Measurements from ENCODE around the gene REPIN1. TPM values are rescaled to one million over a fixed set of nuclear protein-coding genes. Genes with fewer than 3 reads are reported as not detected.

Gene REPIN1
- total RNA-seq, 1 experiment from 2014 or later: 86.1 TPM

GRCh38 chr7:150357270-150357669 is 11.4 kb upstream of the REPIN1 start:
- no peak for DNase-seq (ENCODE audit: low read depth)
- in situ Hi-C loops (cut with HindIII; ENCODE audit: low pct_unique_long_range_greater_than_20kb, low sequenced_read_pairs): no loop called here

GRCh38 chr7:150357771-150358427 is 10.7 kb upstream of the REPIN1 start:
- DNase-seq (ENCODE audit: low read depth): no peak
- in situ Hi-C loops (cut with HindIII; ENCODE audit: low pct_unique_long_range_greater_than_20kb, low sequenced_read_pairs): no loop called here

DNA sequence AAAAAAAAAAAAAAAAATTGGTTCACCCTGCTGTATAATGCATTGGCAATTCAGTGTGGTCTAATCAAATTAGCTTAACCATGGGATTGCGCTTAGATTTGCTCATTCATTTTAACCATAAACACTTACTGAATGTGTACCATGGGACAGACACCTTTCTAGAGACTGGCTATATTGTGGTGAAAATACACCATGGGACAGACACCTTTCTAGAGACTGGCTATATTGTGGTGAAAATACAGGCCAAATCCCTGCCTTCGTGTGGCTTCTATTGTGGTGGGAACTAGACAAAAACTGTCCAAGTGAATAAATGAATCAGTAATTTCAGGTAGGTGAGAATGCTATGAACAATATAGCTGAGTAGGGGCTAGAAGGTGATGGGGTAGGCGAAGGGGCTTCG is 10.2 kb upstream of the REPIN1 start:
- no peak for DNase-seq (ENCODE audit: low read depth)
- in situ Hi-C loops (cut with HindIII; ENCODE audit: low pct_unique_long_range_greater_than_20kb, low sequenced_read_pairs): no loop called here

- in situ Hi-C loops (cut with HindIII; ENCODE audit: low pct_unique_long_range_greater_than_20kb, low sequenced_read_pairs): no loop called here
- no peak for DNase-seq (ENCODE audit: low read depth)
Observed at GRCh38 chr7:150358988-150359621, 9.5 kb upstream of the REPIN1 start.

DNA sequence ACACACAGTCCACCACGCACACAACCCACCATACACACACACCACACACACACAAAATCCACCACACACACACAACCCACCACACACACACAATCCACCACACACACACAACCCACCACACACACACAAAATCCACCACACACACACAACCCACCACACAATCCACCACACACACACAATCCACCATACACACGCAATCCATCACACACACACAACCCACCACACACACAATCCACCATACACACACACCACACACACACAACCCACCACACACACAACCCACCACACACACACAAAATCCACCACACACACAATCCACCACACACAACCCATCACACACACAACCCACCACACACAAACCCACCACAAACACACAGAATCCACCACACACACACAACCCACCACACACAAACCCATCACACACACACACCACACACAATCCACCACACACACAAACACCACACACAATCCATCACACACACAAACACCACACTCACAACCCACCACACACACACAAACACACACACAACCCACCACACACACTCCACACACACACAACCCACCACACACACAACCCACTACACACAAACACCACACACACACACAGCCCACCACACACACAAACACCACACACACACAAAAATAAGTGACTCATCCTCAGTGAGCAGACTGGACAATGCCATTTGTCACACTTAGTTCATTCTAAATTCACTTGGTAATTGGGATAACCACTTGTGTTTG is 8.8 kb upstream of the REPIN1 start:
- no peak for DNase-seq (ENCODE audit: low read depth)
- in situ Hi-C loops (cut with HindIII; ENCODE audit: low pct_unique_long_range_greater_than_20kb, low sequenced_read_pairs): no loop called here

DNA sequence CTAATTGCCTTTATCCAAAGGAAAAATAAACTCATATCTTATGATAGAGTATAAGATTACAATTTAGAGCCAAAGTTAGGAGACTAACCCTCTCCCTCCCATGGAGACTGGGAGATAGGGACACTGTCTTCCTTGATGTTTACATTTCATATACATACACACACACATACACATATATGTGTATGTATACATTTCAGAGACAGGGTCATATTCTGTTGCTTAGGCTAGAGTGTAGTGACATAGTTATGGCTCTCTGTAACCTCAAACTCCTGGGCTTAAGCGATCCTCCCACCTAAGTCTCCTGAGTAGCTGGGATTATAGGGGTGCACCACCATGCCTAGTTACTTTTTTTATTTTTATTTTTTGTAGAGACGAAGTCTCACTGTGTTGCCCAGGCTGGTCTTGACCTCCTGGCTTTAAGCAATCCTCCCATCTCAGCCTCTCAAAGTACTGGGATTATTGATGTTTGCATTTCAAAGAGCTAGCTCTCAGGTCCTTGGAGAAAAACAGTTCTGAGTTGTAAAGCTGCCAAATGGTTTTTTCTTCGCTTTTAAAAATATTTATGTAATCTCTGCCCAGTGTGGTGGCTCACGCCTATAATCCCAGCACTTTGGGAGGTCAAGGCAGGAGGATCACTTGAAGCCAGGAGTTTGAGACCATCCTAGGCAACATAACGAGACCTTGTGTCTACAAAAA is 8.1 kb upstream of the REPIN1 start:
- in situ Hi-C loops (cut with HindIII; ENCODE audit: low pct_unique_long_range_greater_than_20kb, low sequenced_read_pairs): no loop called here
- DNase-seq (ENCODE audit: low read depth): no peak

- in situ Hi-C loops (cut with HindIII; ENCODE audit: low pct_unique_long_range_greater_than_20kb, low sequenced_read_pairs): no loop called here
- no peak for DNase-seq (ENCODE audit: low read depth)
Observed at GRCh38 chr7:150361402-150361801, 7.2 kb upstream of the REPIN1 start.

- no peak for DNase-seq (ENCODE audit: low read depth)
- in situ Hi-C loops (cut with HindIII; ENCODE audit: low pct_unique_long_range_greater_than_20kb, low sequenced_read_pairs): no loop called here
Observed at GRCh38 chr7:150361807-150362621, 6.6 kb upstream of the REPIN1 start.

DNA sequence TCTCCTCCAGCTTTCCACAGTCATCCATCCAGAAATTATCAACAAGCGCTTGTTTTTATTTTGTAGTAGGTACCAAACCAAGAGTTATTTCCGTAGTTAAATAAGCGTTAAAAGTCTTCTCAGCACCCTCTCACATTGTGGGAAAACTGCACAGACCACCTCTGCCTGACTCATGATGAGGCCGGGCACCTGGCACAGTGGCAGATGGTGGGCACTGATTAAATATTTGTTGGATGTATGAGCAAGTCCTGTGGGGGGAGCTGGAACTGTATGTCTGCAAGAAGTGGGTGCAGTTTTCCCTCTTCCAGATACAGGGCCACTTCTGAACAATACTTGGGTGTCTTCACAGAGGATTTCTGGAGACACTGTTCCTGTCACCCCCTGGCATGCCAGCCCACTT is 5.3 kb upstream of the REPIN1 start:
- no peak for DNase-seq (ENCODE audit: low read depth)
- in situ Hi-C loops (cut with HindIII; ENCODE audit: low pct_unique_long_range_greater_than_20kb, low sequenced_read_pairs): no loop called here

- DNase-seq (ENCODE audit: low read depth): no peak
- in situ Hi-C loops (cut with HindIII; ENCODE audit: low pct_unique_long_range_greater_than_20kb, low sequenced_read_pairs): no loop called here
Observed at GRCh38 chr7:150363872-150364271, 4.8 kb upstream of the REPIN1 start.

- in situ Hi-C loops (cut with HindIII; ENCODE audit: low pct_unique_long_range_greater_than_20kb, low sequenced_read_pairs): no loop called here
- no peak for DNase-seq (ENCODE audit: low read depth)
Observed at GRCh38 chr7:150365194-150365593, 3.4 kb upstream of the REPIN1 start.

DNA sequence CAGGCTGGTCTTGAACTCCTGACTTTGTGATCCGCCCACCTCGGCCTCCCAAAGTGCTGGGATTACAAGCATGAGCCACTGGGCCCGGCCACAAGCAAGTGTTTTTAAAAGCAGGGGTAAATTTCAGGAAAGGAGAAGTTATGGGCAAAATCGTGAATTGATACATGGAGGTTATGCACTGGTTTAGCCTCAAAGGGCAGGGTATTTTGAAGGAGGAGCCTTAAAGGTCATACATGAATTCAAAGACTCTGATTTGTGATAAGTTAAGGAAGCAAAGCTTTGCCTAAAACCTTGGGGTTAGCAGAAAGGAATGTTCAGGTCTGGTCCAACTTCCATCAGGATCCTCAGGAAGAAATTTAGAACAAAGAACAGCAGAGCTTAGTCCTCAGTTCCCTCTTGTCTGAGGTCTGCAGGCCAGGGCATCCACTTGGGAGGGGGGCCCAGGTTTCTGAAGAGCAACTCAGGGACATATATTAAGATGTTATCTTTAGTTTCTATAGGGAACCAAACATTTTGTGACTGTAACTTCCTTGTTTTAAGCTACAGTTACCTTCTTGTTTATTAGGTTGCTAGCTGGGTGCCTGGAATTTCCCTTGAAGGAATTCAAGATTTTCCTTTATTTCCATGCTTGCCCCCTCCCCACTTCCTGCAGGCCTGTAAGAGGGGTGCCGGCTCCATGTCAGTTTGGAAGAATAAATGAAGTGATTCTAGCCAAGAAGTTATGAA is 2.8 kb upstream of the REPIN1 start:
- DNase-seq (ENCODE audit: low read depth): peak; percentile 29
- in situ Hi-C loops (cut with HindIII; ENCODE audit: low pct_unique_long_range_greater_than_20kb, low sequenced_read_pairs): no loop called here

DNA sequence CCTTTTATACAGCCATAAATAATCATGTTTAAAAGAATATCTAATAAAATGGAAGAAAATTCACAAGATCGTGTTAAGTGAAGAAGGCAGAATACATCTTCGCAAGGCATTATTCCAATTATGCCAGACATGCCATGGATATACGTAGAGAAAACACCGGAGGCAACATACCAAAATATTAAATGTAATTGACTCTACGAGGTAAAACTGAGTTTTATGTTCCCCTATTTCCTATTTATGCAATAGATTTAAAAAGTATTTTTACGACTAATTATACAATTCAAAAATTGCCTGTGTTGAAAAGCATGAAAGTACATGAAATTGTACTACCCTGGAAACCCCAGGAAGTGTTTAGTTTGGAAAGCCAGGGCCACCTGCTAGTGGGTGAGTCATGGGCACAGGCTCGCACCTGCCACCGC is 936 bp upstream of the REPIN1 start:
- no peak for DNase-seq (ENCODE audit: low read depth)
- in situ Hi-C loops (cut with HindIII; ENCODE audit: low pct_unique_long_range_greater_than_20kb, low sequenced_read_pairs): no loop called here

DNA sequence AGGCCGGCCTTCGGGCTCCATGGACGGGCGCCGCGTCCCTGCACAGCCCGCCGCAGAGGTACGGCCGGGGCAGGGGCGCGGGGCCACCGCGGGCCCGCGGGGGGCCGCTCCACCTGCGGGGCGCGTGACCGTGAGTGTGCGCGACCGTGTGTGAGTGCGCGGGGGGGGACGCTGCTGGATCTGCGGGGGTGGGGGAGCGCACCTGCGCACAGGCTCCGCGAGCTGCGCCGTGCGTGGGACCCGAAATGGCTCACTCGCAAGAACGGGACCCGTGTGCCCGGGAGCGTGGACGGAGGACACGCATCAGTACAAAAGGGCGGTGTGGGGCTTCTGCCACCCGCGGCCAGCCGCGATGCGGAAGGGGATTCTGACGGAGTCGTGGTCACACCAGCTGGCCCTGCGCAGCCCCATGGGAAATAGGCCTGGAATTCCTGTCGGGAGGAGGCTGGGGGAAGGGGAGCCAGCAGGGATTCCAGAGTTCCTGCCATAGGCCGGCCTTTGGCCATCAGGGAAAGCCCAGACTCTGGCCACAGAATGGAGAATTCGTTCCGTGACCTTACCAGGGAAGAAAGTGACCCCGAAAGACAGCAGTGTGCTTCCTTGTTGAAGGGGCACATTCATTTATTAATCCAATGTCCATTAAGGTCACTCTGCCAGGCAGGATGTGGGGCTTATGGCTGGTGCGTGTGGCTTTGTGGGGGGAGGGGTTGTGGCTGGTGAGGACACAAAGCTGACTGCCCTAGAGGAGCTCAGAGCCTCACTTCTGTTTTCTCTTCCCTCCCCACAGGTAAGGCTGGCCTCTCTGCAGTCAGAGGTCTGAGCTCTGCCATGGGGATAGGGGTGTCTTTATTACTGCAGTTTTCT is 494 bp downstream of the REPIN1 start:
- in situ Hi-C loops (cut with HindIII; ENCODE audit: low pct_unique_long_range_greater_than_20kb, low sequenced_read_pairs): no loop called here
- DNase-seq (ENCODE audit: low read depth): peak; percentile 72

GRCh38 chr7:150369748-150370501 is 1.3 kb downstream of the REPIN1 start:
- in situ Hi-C loops (cut with HindIII; ENCODE audit: low pct_unique_long_range_greater_than_20kb, low sequenced_read_pairs): no loop called here
- DNase-seq (ENCODE audit: low read depth): no peak

- in situ Hi-C loops (cut with HindIII; ENCODE audit: low pct_unique_long_range_greater_than_20kb, low sequenced_read_pairs): no loop called here
- no peak for DNase-seq (ENCODE audit: low read depth)
Observed at GRCh38 chr7:150370612-150371071, 2.0 kb downstream of the REPIN1 start.

Measured in Caki2 (cell line).